ENCODE results near the gene ACTR3C. TPM values are rescaled to one million over a fixed set of nuclear protein-coding genes. Genes with fewer than 3 reads are reported as not detected.

Gene ACTR3C
- polyA plus RNA-seq, 4 donors, result 2.4 to 9.6 (median 6.0) TPM

- Histone ChIP-seq H3K9me3 (ENCODE audit: control insufficient read depth in 2 of 2, insufficient read depth in 1 of 2, low read depth in 1 of 2, low read length in 1 of 2) (no peaks in the 10 kb centered on the region), H3K36me3 (ENCODE audit: control insufficient read depth in 3 of 3, insufficient read depth in 2 of 3, low read depth in 1 of 3, low read length in 3 of 3) (no peaks in the 10 kb centered on the region), H3K4me3 (ENCODE audit: low read depth in 1 of 3, low read length in 3 of 3) (no peak overlapping the region), H3K27me3 (ENCODE audit: control insufficient read depth in 3 of 3, insufficient read depth in 3 of 3, low read length in 3 of 3) (no peaks in the 10 kb centered on the region), H3K27ac (ENCODE audit: low read depth in 1 of 3, low read length in 2 of 3) (no peak overlapping the region), H3K4me1 (ENCODE audit: control insufficient read depth in 3 of 3, insufficient read depth in 2 of 3, low read depth in 1 of 3, low read length in 2 of 3) (peaks cover 1 to 14% (median 2%) of the 10 kb centered on the region in 3 donors)
- DNase-seq, result no peak
- 84 to 92% (median 90%) methylated on average over 18 of the region's 18 CpGs for WGBS, 3 donors
- FAIRE-seq, result no peak
These were observed 38.7 kb upstream of the ACTR3C start for GRCh38 chr7:150361807-150362621.

- no peak for FAIRE-seq
- WGBS, 3 donors, result 75 to 91% (median 85%) methylated on average over 7 of the region's 7 CpGs
These were observed 38.1 kb upstream of the ACTR3C start for GRCh38 chr7:150361402-150361801.

GRCh38 chr7:150360363-150361058, 37.2 kb upstream of the ACTR3C start:
- Histone ChIP-seq H3K36me3 (ENCODE audit: control insufficient read depth in 3 of 3, insufficient read depth in 2 of 3, low read depth in 1 of 3, low read length in 3 of 3) (no peaks in the 10 kb centered on the region), H3K4me3 (ENCODE audit: low read depth in 1 of 3, low read length in 3 of 3) (no peak overlapping the region), H3K4me1 (ENCODE audit: control insufficient read depth in 3 of 3, insufficient read depth in 2 of 3, low read depth in 1 of 3, low read length in 2 of 3) (peaks cover 1 to 5% (median 2%) of the 10 kb centered on the region in 3 donors), H3K27me3 (ENCODE audit: control insufficient read depth in 3 of 3, insufficient read depth in 3 of 3, low read length in 3 of 3) (no peaks in the 10 kb centered on the region), H3K27ac (ENCODE audit: low read depth in 1 of 3, low read length in 2 of 3) (no peak overlapping the region), H3K9me3 (ENCODE audit: control insufficient read depth in 2 of 2, insufficient read depth in 1 of 2, low read depth in 1 of 2, low read length in 1 of 2) (no peaks in the 10 kb centered on the region)
- FAIRE-seq (no peak), DNase-seq (no peak)
- WGBS, 3 donors, result 81 to 88% (median 84%) methylated on average over 5 of the region's 5 CpGs

More at GRCh38 chr7:150361402-150361801, 38.1 kb upstream of the ACTR3C start:
- Histone ChIP-seq H3K36me3 (ENCODE audit: control insufficient read depth in 3 of 3, insufficient read depth in 2 of 3, low read depth in 1 of 3, low read length in 3 of 3) (no peaks in the 10 kb centered on the region), H3K4me1 (ENCODE audit: control insufficient read depth in 3 of 3, insufficient read depth in 2 of 3, low read depth in 1 of 3, low read length in 2 of 3) (peaks cover 1 to 12% (median 2%) of the 10 kb centered on the region in 3 donors), H3K9me3 (ENCODE audit: control insufficient read depth in 2 of 2, insufficient read depth in 1 of 2, low read depth in 1 of 2, low read length in 1 of 2) (no peaks in the 10 kb centered on the region), H3K27ac (ENCODE audit: low read depth in 1 of 3, low read length in 2 of 3) (no peak overlapping the region), H3K27me3 (ENCODE audit: control insufficient read depth in 3 of 3, insufficient read depth in 3 of 3, low read length in 3 of 3) (no peaks in the 10 kb centered on the region), H3K4me3 (ENCODE audit: low read depth in 1 of 3, low read length in 3 of 3) (no peak overlapping the region)
- no peak for DNase-seq

GRCh38 chr7:150359622-150360362, 36.4 kb upstream of the ACTR3C start:
- DNase-seq, result no peak
- no peak for FAIRE-seq
- H3K4me3 ChIP-seq (ENCODE audit: low read depth in 1 of 3, low read length in 3 of 3), result no peak overlapping the region

GRCh38 chr7:150358988-150359621, 35.8 kb upstream of the ACTR3C start:
- Histone ChIP-seq H3K36me3 (ENCODE audit: control insufficient read depth in 3 of 3, insufficient read depth in 2 of 3, low read depth in 1 of 3, low read length in 3 of 3) (no peaks in the 10 kb centered on the region), H3K27ac (ENCODE audit: low read depth in 1 of 3, low read length in 2 of 3) (no peak overlapping the region), H3K4me1 (ENCODE audit: control insufficient read depth in 3 of 3, insufficient read depth in 2 of 3, low read depth in 1 of 3, low read length in 2 of 3) (peaks cover 1 to 5% (median 2%) of the 10 kb centered on the region in 3 donors), H3K4me3 (ENCODE audit: low read depth in 1 of 3, low read length in 3 of 3) (no peak overlapping the region), H3K9me3 (ENCODE audit: control insufficient read depth in 2 of 2, insufficient read depth in 1 of 2, low read depth in 1 of 2, low read length in 1 of 2) (no peaks in the 10 kb centered on the region), H3K27me3 (ENCODE audit: control insufficient read depth in 3 of 3, insufficient read depth in 3 of 3, low read length in 3 of 3) (no peaks in the 10 kb centered on the region)
- FAIRE-seq, result no peak
- DNase-seq, result no peak
- WGBS, 3 donors, result 81 to 93% (median 82%) methylated on average over 4 of the region's 4 CpGs

More at GRCh38 chr7:150359622-150360362, 36.4 kb upstream of the ACTR3C start:
- H3K27me3 ChIP-seq (ENCODE audit: control insufficient read depth in 3 of 3, insufficient read depth in 3 of 3, low read length in 3 of 3), result no peaks in the 10 kb centered on the region
- H3K4me1 ChIP-seq (ENCODE audit: control insufficient read depth in 3 of 3, insufficient read depth in 2 of 3, low read depth in 1 of 3, low read length in 2 of 3), result peaks cover 1 to 5% (median 2%) of the 10 kb centered on the region in 3 donors
- no peak overlapping the region for H3K27ac ChIP-seq (ENCODE audit: low read depth in 1 of 3, low read length in 2 of 3)
- no peaks in the 10 kb centered on the region for H3K9me3 ChIP-seq (ENCODE audit: control insufficient read depth in 2 of 2, insufficient read depth in 1 of 2, low read depth in 1 of 2, low read length in 1 of 2)
- WGBS, 3 donors, result 99 to 100% (median 100%) methylated on average over 2 of the region's 2 CpGs
- H3K36me3 ChIP-seq (ENCODE audit: control insufficient read depth in 3 of 3, insufficient read depth in 2 of 3, low read depth in 1 of 3, low read length in 3 of 3), result no peaks in the 10 kb centered on the region

GRCh38 chr7:150358433-150358832, 35.1 kb upstream of the ACTR3C start:
- Histone ChIP-seq H3K27me3 (ENCODE audit: control insufficient read depth in 3 of 3, insufficient read depth in 3 of 3, low read length in 3 of 3) (no peaks in the 10 kb centered on the region), H3K4me3 (ENCODE audit: low read depth in 1 of 3, low read length in 3 of 3) (no peak overlapping the region), H3K9me3 (ENCODE audit: control insufficient read depth in 2 of 2, insufficient read depth in 1 of 2, low read depth in 1 of 2, low read length in 1 of 2) (no peaks in the 10 kb centered on the region), H3K4me1 (ENCODE audit: control insufficient read depth in 3 of 3, insufficient read depth in 2 of 3, low read depth in 1 of 3, low read length in 2 of 3) (peaks cover 1 to 5% (median 2%) of the 10 kb centered on the region in 3 donors), H3K27ac (ENCODE audit: low read depth in 1 of 3, low read length in 2 of 3) (no peak overlapping the region), H3K36me3 (ENCODE audit: control insufficient read depth in 3 of 3, insufficient read depth in 2 of 3, low read depth in 1 of 3, low read length in 3 of 3) (no peaks in the 10 kb centered on the region)
- 85 to 94% (median 91%) methylated on average over 4 of the region's 4 CpGs for WGBS, 3 donors
- FAIRE-seq, result no peak
- no peak for DNase-seq

- WGBS, 3 donors, result 76 to 90% (median 81%) methylated on average over 13 of the region's 13 CpGs
- Histone ChIP-seq H3K4me3 (ENCODE audit: low read depth in 1 of 3, low read length in 3 of 3) (no peak overlapping the region), H3K36me3 (ENCODE audit: control insufficient read depth in 3 of 3, insufficient read depth in 2 of 3, low read depth in 1 of 3, low read length in 3 of 3) (no peaks in the 10 kb centered on the region), H3K9me3 (ENCODE audit: control insufficient read depth in 2 of 2, insufficient read depth in 1 of 2, low read depth in 1 of 2, low read length in 1 of 2) (no peaks in the 10 kb centered on the region), H3K27ac (ENCODE audit: low read depth in 1 of 3, low read length in 2 of 3) (peak overlapping the region in 1 of 3 donors; percentile 70), H3K27me3 (ENCODE audit: control insufficient read depth in 3 of 3, insufficient read depth in 3 of 3, low read length in 3 of 3) (no peaks in the 10 kb centered on the region), H3K4me1 (ENCODE audit: control insufficient read depth in 3 of 3, insufficient read depth in 2 of 3, low read depth in 1 of 3, low read length in 2 of 3) (peaks cover 1 to 5% (median 2%) of the 10 kb centered on the region in 3 donors)
- DNase-seq (no peak), FAIRE-seq (no peak)
These were observed 34.6 kb upstream of the ACTR3C start for GRCh38 chr7:150357771-150358427.

Data from small intestine (tissue), 7 donors.